HepG2 (cell line): ENCODE results near the gene ADGRE2. TPM values are rescaled to one million over a fixed set of nuclear protein-coding genes. Genes with fewer than 3 reads are reported as not detected.

Source experiments
- ARID2 ChIP-seq: sonication (generic); formaldehyde crosslinking; IDR thresholded peaks from 2 replicates; pipeline ENCODE4 v1.8.1; 2022; ENCODE audit warnings: mild to moderate bottlenecking, missing genetic modification reagents, borderline replicate concordance
- DMTF1 ChIP-seq: sonication (generic); formaldehyde crosslinking; IDR thresholded peaks from 2 replicates; pipeline ENCODE4 v1.4.0; 2020; ENCODE audit warnings: mild to moderate bottlenecking, missing genetic modification reagents
- HNRNPUL1 ChIP-seq: fragments of 200-400 bp; formaldehyde crosslinking; IDR thresholded peaks from 2 replicates; pipeline ENCODE4 v1.6.1; 2017; ENCODE audit warnings: low read depth, mild to moderate bottlenecking, low read length, moderate library complexity
- MAFG ChIP-seq: sonication (generic); formaldehyde crosslinking; IDR thresholded peaks from 2 replicates; pipeline ENCODE4 v1.5.1; 2020; ENCODE audit warnings: mild to moderate bottlenecking, missing genetic modification reagents
- MYC ChIP-seq: sonication (generic); formaldehyde crosslinking; IDR thresholded peaks from 2 replicates; pipeline ENCODE4 v1.9.0; 2021; ENCODE audit warnings: missing genetic modification reagents, borderline replicate concordance
- POLR2AphosphoS5 ChIP-seq: IDR thresholded peaks from 2 replicates; pipeline ENCODE4 v1.6.1; 2012; ENCODE audit warnings: low read depth, low read length
- RBFOX2 ChIP-seq: fragments of 200-400 bp; formaldehyde crosslinking; IDR thresholded peaks from 2 replicates; pipeline ENCODE4 v1.6.1; 2017; ENCODE audit warnings: low read depth, mild to moderate bottlenecking, low read length
- RFX5 ChIP-seq: IDR thresholded peaks from 2 replicates; pipeline ENCODE4 v1.6.1; 2011; ENCODE audit warnings: low read depth, low read length, improper control_type of control experiment
- SIN3A ChIP-seq: IDR thresholded peaks from 2 replicates; pipeline ENCODE4 v1.6.1; 2011; ENCODE audit warnings: low read depth, mild to moderate bottlenecking, control low read depth, low read length, borderline replicate concordance
- SMYD3 ChIP-seq: sonication (generic); formaldehyde crosslinking; IDR thresholded peaks from 2 replicates; pipeline ENCODE4 v1.8.1; 2023; ENCODE audit warnings: mild to moderate bottlenecking, missing genetic modification reagents
- THAP11 ChIP-seq: IDR thresholded peaks from 2 replicates; pipeline ENCODE4 v1.6.1; 2016; ENCODE audit warnings: missing biosample characterization, missing genetic modification reagents
- ZMYM2 ChIP-seq: sonication (generic); formaldehyde crosslinking; IDR thresholded peaks from 2 replicates; pipeline ENCODE4 v1.8.0; 2022; ENCODE audit warnings: mild to moderate bottlenecking, missing genetic modification reagents
- ZNF121 ChIP-seq: sonication (generic); formaldehyde crosslinking; IDR thresholded peaks from 2 replicates; pipeline ENCODE4 v1.5.0; 2020; ENCODE audit warnings: mild to moderate bottlenecking, missing genetic modification reagents
- ZNF142 ChIP-seq: sonication (generic); formaldehyde crosslinking; IDR thresholded peaks from 2 replicates; pipeline ENCODE4 v1.4.0; 2020; ENCODE audit warnings: missing genetic modification reagents
- polyA plus RNA-seq, 8 experiments: library from polyadenylated mRNA; depleted of rRNA in 3 of 8; stranded (reverse) in 7 of 8; unstranded in 1 of 8; fragments of >200 nt; fragmentation: Illumina TruSeq in 4 of 8; extraction: Trizol in 4 of 8; gene quantifications; 2 replicates each; pipeline versions ENCODE4 v1.2.1 to v1.2.3, GENCODE V29; 2011 to 2016; ENCODE audit warnings: low read depth in 4 of 8, missing spikeins in 1 of 8, mixed read lengths in 1 of 8; ENCODE audit not compliant: insufficient read depth in 1 of 8
- total RNA-seq, 5 experiments: library from RNA; depleted of rRNA; stranded (reverse); fragments of >200 nt; fragmentation: Illumina TruSeq; extraction: Trizol; gene quantifications; 2 replicates each; pipeline ENCODE4 v1.2.3, GENCODE V29; 2016; ENCODE audit warnings: low read depth in 1 of 5
- TF ChIP-seq, protein P1 (sequence below): sonication (generic); formaldehyde crosslinking; IDR thresholded peaks from 2 replicates; pipeline ENCODE4 v1.4.0; 2020; ENCODE audit warnings: missing genetic modification reagents
- TF ChIP-seq, protein P2 (sequence below): sonication (generic); formaldehyde crosslinking; IDR thresholded peaks from 2 replicates; pipeline ENCODE4 v1.8.0; 2023; ENCODE audit warnings: mild to moderate bottlenecking, missing genetic modification reagents

The ADGRE2 gene
- total and polyA plus RNA-seq, 2 of the 13 experiments (the other 11 are each of a cell fraction or from before 2014, with no cell fraction given): 0.04 TPM; not detected in 1

GRCh38 chr19:14689598-14690503, 88.5 kb downstream of the ADGRE2 start, which contains the start of gene ZNF333 (continued):
- TF ChIP-seq, protein P1, sequence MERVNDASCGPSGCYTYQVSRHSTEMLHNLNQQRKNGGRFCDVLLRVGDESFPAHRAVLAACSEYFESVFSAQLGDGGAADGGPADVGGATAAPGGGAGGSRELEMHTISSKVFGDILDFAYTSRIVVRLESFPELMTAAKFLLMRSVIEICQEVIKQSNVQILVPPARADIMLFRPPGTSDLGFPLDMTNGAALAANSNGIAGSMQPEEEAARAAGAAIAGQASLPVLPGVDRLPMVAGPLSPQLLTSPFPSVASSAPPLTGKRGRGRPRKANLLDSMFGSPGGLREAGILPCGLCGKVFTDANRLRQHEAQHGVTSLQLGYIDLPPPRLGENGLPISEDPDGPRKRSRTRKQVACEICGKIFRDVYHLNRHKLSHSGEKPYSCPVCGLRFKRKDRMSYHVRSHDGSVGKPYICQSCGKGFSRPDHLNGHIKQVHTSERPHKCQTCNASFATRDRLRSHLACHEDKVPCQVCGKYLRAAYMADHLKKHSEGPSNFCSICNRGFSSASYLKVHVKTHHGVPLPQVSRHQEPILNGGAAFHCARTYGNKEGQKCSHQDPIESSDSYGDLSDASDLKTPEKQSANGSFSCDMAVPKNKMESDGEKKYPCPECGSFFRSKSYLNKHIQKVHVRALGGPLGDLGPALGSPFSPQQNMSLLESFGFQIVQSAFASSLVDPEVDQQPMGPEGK: peak; percentile 60
- no peak for TF ChIP-seq ARID2 (CRISPR knock-in tag)
- TF ChIP-seq ZNF121 (CRISPR knock-in tag): no peak
- 0 out of 2 replicates have a peak, but pooled peaks have one; percentile 24 for TF ChIP-seq SIN3A
- TF ChIP-seq THAP11 (CRISPR knock-in tag): peak; percentile 88
- TF ChIP-seq DMTF1 (CRISPR knock-in tag): no peak
- TF ChIP-seq MAFG (CRISPR knock-in tag): no peak
- peak; percentile 38 for TF ChIP-seq MYC (CRISPR knock-in tag)
- peak; percentile 80 for TF ChIP-seq POLR2AphosphoS5
- peak; percentile 92 for TF ChIP-seq RBFOX2
- no peak for TF ChIP-seq HNRNPUL1
- TF ChIP-seq ZMYM2: no peak
- TF ChIP-seq ZNF142 (CRISPR knock-in tag): 0 out of 2 replicates have a peak, but pooled peaks have one; percentile 33
- TF ChIP-seq, protein P2, sequence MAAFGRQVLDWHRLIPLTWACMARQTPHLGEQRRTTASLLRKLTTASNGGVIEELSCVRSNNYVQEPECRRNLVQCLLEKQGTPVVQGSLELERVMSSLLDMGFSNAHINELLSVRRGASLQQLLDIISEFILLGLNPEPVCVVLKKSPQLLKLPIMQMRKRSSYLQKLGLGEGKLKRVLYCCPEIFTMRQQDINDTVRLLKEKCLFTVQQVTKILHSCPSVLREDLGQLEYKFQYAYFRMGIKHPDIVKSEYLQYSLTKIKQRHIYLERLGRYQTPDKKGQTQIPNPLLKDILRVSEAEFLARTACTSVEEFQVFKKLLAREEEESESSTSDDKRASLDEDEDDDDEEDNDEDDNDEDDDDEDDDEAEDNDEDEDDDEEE (CRISPR knock-in tag): no peak
- 0 out of 2 replicates have a peak, but pooled peaks have one; percentile 12 for TF ChIP-seq RFX5
- no peak for TF ChIP-seq SMYD3
